DMS153 treated with DMSO at 0.1 percent for 48 hours (cell line): ENCODE results near the gene CRACR2A.

Source experiments
- DNase-seq: peaks from one replicate; lab custom pipeline; 2025; ENCODE audit not compliant: unreplicated experiment; lab: John Stamatoyannopoulos, UW

The CRACR2A gene

DNA sequence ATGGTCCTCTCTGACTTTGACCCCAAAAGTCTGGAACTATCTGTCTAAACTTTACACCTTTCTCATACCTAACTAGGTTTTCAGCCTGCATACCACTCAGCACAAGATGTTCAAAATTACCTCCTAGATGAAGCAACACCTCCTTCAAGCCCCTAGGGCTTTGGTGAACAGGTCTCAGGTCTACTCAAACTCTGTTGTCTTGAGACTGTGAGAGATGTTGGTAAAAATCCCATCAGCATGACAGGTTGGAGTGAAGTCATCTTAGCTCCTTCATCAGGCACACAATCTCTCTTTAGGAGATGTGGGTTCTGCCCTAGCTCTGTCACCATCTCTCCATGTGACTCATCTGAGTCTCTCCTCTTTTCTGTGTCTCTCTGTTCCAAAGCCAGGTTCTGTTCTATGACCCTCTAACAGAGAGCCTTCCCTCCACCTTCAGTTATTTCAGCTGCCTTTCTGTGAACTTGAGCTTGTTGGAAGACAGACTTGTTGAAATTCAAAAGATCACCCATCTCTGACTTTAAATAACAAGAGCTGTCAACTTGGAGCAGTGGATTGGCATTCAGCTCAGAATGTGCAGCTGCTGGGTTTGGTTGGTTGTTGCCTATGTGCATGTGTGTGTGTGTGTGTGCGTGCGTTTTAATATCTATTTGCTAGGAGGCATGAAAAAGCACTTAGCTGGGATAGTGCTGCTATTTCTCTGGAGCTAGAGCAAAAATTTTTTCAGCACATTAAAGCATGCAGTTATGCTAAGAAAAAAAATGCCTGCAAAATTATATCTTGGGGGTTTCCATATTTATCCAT lies 130.7 kb downstream of the CRACR2A start:
- DNase-seq: no peak

DNA sequence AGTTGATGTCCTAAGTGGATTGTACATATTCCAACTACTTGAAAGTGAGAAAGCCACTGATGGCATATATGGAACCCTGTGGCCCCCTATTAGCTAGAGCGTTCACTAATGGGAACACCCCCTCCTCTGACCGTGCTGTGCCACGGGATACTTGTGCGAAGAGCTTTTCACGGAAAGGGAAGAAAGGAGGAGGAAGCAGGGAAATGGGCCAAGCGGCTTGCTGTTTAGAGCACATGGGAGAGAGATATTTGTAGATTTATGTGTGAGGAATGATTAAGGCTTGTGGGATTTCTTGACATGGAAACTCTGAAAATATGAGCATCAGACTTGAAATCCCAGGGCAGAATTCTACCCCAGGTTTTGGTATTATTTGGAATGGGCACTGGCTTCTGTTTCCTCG lies 132.1 kb downstream of the CRACR2A start:
- no peak for DNase-seq

- DNase-seq: no peak
Measured at GRCh38 chr12:3617565-3617964, 135.3 kb downstream of the CRACR2A start.

DNA sequence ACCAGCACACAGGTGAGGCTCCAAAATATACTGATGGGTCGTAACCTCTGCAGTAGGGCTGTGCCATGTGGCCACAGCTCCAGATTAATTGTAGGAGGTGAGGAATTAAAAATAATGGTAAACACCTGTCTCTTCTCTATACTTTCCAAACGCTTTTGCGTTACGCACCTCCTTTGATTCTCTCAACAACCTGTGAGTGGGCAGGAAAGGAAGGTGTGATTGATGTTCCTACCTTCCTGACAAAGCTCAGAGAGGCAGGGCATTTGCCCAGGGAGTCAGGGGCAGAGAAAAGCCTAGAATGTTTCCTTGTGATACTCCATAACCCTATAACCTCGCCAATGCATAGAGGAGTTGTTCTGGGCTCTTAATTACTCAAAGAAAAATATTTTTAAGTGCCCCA lies 137.0 kb downstream of the CRACR2A start:
- no peak for DNase-seq

DNA sequence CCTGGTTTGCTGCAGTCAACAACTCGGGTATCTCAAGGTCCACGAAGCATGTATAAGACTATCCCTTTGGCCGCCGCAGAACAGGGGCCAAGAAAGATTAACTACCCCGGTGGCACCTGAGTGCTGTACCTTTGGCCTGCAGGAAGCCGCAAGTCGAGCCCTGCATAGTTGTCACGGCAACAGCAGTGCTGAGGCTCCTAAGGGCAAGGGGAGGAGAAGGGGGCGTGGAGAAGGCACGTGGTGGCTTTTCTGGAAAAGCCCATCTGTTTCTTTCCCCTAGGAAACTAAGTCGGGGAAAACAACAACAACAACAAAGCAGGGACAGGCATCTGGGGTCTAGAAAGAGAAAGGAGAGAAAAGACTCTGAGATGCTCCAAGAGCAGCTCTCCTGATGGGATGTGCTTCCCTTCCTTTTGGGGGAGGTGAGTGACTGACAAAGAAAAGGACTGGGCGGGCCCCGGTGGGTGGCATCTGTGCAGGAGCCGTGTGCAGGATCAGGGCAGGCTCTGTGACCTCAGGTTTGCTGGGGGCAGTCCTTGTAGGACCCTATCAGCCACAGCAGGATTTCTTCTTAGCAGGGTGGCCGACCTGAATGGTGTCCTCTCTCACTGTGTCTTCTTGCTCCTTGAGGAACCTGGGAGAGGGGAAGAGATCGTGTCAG lies 138.0 kb downstream of the CRACR2A start:
- no peak for DNase-seq

GRCh38 chr12:3613641-3614395 lies 139.1 kb downstream of the CRACR2A start:
- DNase-seq: no peak

- DNase-seq: no peak
Measured at GRCh38 chr12:3611860-3612703, 140.8 kb downstream of the CRACR2A start.

DNA sequence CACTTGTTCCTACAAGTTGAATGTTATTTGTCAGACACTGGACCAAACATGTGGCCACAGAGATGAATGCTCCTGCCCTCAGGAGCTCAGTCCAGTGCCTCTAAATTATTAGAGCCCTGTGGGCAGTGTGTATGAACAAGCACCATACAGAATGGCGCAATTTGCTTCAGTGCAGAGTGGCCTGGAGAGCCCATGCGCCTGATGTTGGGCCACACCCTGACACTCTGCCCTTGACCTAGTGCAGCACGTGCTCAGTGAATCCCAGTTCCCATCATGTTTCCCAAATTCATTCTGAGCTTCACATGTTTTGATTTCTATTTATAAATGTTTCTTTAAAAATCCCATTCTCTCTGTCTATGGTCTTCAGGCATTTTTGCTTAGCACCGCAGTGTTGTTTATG lies 145.1 kb downstream of the CRACR2A start:
- DNase-seq: no peak

GRCh38 chr12:3607039-3607720 lies 145.7 kb downstream of the CRACR2A start:
- no peak for DNase-seq

DNA sequence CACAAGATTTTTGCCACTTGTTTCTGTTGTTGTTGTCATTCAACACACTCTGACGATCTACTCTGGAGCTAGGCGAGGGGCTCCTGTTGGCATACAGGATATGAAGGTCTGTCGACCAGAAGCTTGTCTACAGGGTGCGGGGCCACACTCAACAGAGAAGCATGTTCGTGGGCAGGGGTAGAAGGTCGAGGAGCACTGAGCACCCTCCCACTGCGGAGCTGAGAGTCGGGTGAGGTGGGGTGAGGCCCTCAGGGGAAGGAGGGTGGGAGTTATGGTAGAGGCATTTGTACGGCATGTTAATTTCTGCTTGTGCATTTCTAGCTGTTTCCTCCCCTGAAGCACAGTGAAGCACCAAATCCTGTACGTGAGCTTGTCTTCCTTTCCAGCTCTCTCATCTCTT lies 146.8 kb downstream of the CRACR2A start:
- DNase-seq: no peak

DNA sequence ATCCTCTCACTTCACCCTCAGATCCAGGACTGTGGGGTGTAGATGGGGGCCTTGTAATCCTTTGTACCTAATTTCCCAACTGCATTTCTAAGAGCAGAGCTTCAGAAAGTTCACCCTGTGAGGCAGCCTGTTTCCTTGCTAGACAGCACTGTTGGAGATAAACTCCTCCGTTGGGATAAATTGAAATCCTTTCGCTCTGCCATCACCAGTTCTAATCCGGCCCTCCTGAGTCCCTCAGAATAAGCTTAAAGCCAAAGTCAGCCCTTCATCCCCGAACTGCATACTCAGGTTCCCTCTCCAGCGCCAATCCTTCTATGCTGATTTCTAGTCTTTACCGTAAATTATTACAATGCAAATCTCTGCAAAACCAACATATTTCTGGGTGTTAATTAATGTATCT lies 147.2 kb downstream of the CRACR2A start:
- DNase-seq: no peak

DNA sequence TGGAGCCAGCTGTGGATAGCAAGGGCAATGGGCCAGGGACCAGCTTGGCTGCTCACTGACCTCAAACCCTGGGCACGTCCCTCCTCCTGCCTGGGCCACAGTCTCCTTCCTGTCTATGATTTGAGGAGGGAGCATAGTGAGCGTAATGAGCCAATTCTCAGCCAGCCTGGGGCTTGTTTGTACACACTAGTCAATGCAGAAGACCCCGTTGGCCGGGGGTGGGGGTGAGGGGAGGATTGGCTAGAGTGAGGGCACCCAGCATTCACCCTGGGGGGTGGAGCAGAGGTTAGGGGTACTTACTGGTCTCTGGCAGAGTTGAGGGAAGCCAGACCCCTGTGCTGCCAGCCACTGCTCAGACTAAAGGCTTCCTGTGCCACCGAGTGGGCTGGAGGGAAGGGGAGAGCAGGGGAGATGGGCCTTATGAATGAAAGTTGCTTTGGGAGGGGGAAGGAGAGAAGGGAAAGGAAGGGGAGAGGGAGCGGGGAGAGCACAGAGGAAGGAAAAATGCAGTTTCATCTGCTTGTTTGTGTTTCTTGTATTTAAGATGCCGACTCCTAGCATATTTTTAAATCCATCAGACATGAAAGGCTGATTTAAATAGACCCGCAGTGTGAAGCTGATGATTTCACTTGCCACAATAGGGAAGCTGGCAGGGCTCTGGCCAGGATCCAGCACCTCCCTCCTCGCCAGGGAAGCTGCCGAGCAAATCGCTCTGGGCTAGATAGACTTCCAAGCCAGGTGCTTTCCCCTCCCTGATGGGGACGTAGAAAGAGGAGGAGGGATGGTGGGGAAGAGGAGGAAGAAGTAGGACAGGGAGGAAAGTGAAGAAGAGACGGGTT lies 147.9 kb downstream of the CRACR2A start:
- DNase-seq: peak; percentile 63

GRCh38 chr12:3604286-3604685 lies 148.6 kb downstream of the CRACR2A start:
- no peak for DNase-seq

DNA sequence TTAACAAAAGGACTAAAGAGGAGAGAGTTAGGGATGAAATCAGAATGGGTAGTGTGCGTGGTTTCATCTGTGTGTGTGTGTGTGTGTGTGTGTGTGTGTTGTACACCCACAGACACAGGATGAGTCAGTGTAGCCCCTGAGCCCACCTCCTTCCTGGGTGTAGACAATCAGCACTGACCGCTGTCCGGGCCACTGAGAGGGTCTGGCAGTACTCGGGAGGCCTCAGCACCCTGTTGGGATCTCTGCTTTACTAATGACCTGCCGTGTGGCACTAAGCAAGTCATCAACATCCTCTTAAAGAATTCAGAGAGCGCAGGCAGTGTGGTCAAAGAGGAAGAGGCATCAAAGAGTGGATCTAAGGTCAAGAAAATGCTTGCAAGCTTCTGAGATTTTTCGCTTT lies 149.3 kb downstream of the CRACR2A start:
- DNase-seq: no peak

- DNase-seq: no peak
Measured at GRCh38 chr12:3602488-3602887, 150.4 kb downstream of the CRACR2A start.

- no peak for DNase-seq
Measured at GRCh38 chr12:3601461-3602150, 151.3 kb downstream of the CRACR2A start.

DNA sequence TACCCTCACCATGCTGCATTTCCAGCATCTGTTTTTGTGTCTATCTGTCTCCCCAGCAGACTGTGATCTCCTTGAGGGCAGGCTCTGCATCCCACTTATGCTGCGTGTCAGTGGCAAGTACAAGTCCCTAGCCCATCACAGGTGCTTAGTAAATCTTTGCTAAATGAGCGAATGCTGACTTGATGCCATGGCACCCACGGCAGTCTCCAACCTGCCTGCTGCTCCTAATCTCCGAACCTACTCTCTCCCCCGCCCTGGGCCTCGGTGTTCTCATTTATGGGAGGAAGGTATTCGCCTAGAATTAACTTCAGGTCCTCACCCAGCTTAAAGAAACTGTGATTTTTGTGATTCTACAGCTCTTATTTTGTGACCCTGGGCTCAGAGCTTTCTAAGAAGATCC lies 152.0 kb downstream of the CRACR2A start:
- no peak for DNase-seq

GRCh38 chr12:3600039-3600720 lies 152.7 kb downstream of the CRACR2A start:
- DNase-seq: no peak
